ENCODE data around the gene NUDT19. TPM values are rescaled to one million over a fixed set of nuclear protein-coding genes. Genes with fewer than 3 reads are reported as not detected.
"Not testable (repeated sequence)": the region's sequence is repeated elsewhere in the genome, so short reads cannot be mapped to it uniquely, and the experiment has no call there.

NUDT19 gene
- total RNA-seq, 1 donor from 2014 or later = 7.3 TPM

- FAIRE-seq; DNase-seq (ENCODE audit: low spot score in 2 of 2): not testable (repeated sequence)
Measured at GRCh38 chr19:32704006-32704405, 12.4 kb downstream of the NUDT19 start.

- DNase-seq (ENCODE audit: low spot score in 2 of 2) (no peak), FAIRE-seq (no peak)
Measured at GRCh38 chr19:32708457-32708856, 16.8 kb downstream of the NUDT19 start.

- no peak for FAIRE-seq
- DNase-seq (ENCODE audit: low spot score in 2 of 2) = no peak
Measured at GRCh38 chr19:32709032-32709431, 17.4 kb downstream of the NUDT19 start.

GRCh38 chr19:32711747-32712146 is 20.1 kb downstream of the NUDT19 start:
- DNase-seq (ENCODE audit: low spot score in 2 of 2) (no peak), FAIRE-seq (no peak)

GRCh38 chr19:32716203-32716602 is 24.6 kb downstream of the NUDT19 start:
- not testable (repeated sequence) for FAIRE-seq; DNase-seq (ENCODE audit: low spot score in 2 of 2)

GRCh38 chr19:32717496-32717895 is 25.9 kb downstream of the NUDT19 start:
- FAIRE-seq = no peak

GRCh38 chr19:32718286-32718685 is 26.7 kb downstream of the NUDT19 start:
- no peak for FAIRE-seq
- no peak for DNase-seq (ENCODE audit: low spot score in 2 of 2)

More at GRCh38 chr19:32717496-32717895, 25.9 kb downstream of the NUDT19 start:
- DNase-seq (ENCODE audit: low spot score in 2 of 2) = no peak

- DNase-seq (ENCODE audit: low spot score in 2 of 2) (no peak), FAIRE-seq (no peak)
Measured at GRCh38 chr19:32719611-32720059, 28.0 kb downstream of the NUDT19 start, which contains the start of gene TDRD12. Gene TDRD12 (plus strand): TSS chr19:32719767. CDS start chr19:32720073, 306 bp downstream.

GRCh38 chr19:32720216-32720935 is 28.8 kb downstream of the NUDT19 start:
- no peak for FAIRE-seq
- peak in 1 of 2 donors; percentile 32 for DNase-seq (ENCODE audit: low spot score in 2 of 2)

GRCh38 chr19:32720936-32721250 is 29.3 kb downstream of the NUDT19 start:
- no peak for DNase-seq (ENCODE audit: low spot score in 2 of 2)
- FAIRE-seq = no peak

GRCh38 chr19:32735936-32736335 is 44.3 kb downstream of the NUDT19 start:
- DNase-seq (ENCODE audit: low spot score in 2 of 2) (no peak), FAIRE-seq (no peak)

- no peak for DNase-seq (ENCODE audit: low spot score in 2 of 2)
- FAIRE-seq = no peak
Measured at GRCh38 chr19:32743021-32743420, 51.4 kb downstream of the NUDT19 start.

GRCh38 chr19:32743447-32743846 is 51.8 kb downstream of the NUDT19 start:
- FAIRE-seq (no peak), DNase-seq (ENCODE audit: low spot score in 2 of 2) (no peak)

GRCh38 chr19:32744555-32745325 is 53.1 kb downstream of the NUDT19 start:
- FAIRE-seq (no peak), DNase-seq (ENCODE audit: low spot score in 2 of 2) (no peak)

GRCh38 chr19:32745594-32746251 is 54.1 kb downstream of the NUDT19 start:
- FAIRE-seq; DNase-seq (ENCODE audit: low spot score in 2 of 2): not testable (repeated sequence)

- not testable (repeated sequence) for FAIRE-seq
Measured at GRCh38 chr19:32746631-32747196, 55.1 kb downstream of the NUDT19 start.

GRCh38 chr19:32748497-32748896 is 56.9 kb downstream of the NUDT19 start:
- DNase-seq (ENCODE audit: low spot score in 2 of 2) (no peak), FAIRE-seq (no peak)

More at GRCh38 chr19:32746631-32747196, 55.1 kb downstream of the NUDT19 start:
- DNase-seq (ENCODE audit: low spot score in 2 of 2) = not testable (repeated sequence)

GRCh38 chr19:32748948-32749347 is 57.3 kb downstream of the NUDT19 start:
- DNase-seq (ENCODE audit: low spot score in 2 of 2) = no peak
- no peak for FAIRE-seq

GRCh38 chr19:32749361-32749760 is 57.7 kb downstream of the NUDT19 start:
- FAIRE-seq (no peak), DNase-seq (ENCODE audit: low spot score in 2 of 2) (no peak)

- no peak for FAIRE-seq
Measured at GRCh38 chr19:32750441-32751055, 58.9 kb downstream of the NUDT19 start.

More at GRCh38 chr19:32750441-32751055, 58.9 kb downstream of the NUDT19 start:
- no peak for DNase-seq (ENCODE audit: low spot score in 2 of 2)

All from frontal cortex (tissue), 4 donors.